K562 (cell line): ENCODE measurements around the gene KCNB1.

Source experiments
- ERF ChIP-seq: fragments of 450-650 bp; formaldehyde crosslinking; IDR thresholded peaks from 2 replicates; pipeline ENCODE4 v1.4.0; 2020; ENCODE audit warnings: mild to moderate bottlenecking, mixed read lengths
- HNRNPLL ChIP-seq: fragments of 200-400 bp; formaldehyde crosslinking; IDR thresholded peaks from 2 replicates; pipeline ENCODE4 v1.6.1; 2017; ENCODE audit warnings: low read length, low read depth, mild to moderate bottlenecking; ENCODE audit not compliant: poor library complexity, severe bottlenecking
- IRF9 ChIP-seq: fragments of 450-650 bp; IDR thresholded peaks from 2 replicates; pipeline ENCODE4 v1.6.1; 2016; ENCODE audit warnings: missing biosample characterization, missing genetic modification characterization

- TF ChIP-seq HNRNPLL (no peak), IRF9 (no peak), ERF (CRISPR knock-in tag) (no peak)
These were observed 38.9 kb upstream of the KCNB1 start for GRCh38 chr20:49521356-49521755.
